Measurements from ENCODE around the gene IL27RA.
"Not testable (repeated sequence)": the region's sequence is repeated elsewhere in the genome, so short reads cannot be mapped to it uniquely, and the experiment has no call there.

Gene IL27RA

GRCh38 chr19:14000691-14001375 is 30.7 kb upstream of the IL27RA start:
- DNase-seq: no peak

GRCh38 chr19:14002571-14003250 is 28.9 kb upstream of the IL27RA start:
- no peak for DNase-seq

GRCh38 chr19:14003251-14004055 is 28.1 kb upstream of the IL27RA start:
- DNase-seq: no peak

GRCh38 chr19:14004619-14005348 is 26.8 kb upstream of the IL27RA start:
- no peak for DNase-seq

GRCh38 chr19:14005349-14006084 is 26.0 kb upstream of the IL27RA start:
- peak; percentile 95 for DNase-seq

GRCh38 chr19:14006085-14006765 is 25.3 kb upstream of the IL27RA start, which contains the start of gene RFX1:
Gene RFX1 (minus strand): TSS chr19:14006320. CDS start chr19:13993843, 12,477 bp downstream.
- peak; percentile 100 for DNase-seq

GRCh38 chr19:14006766-14007562 is 24.6 kb upstream of the IL27RA start:
- DNase-seq: peak; percentile 99

- peak; percentile 41 for DNase-seq
These were observed 19.1 kb upstream of the IL27RA start for GRCh38 chr19:14012378-14012915.

GRCh38 chr19:14015524-14016035 is 16.0 kb upstream of the IL27RA start:
- DNase-seq: no peak

- no peak for DNase-seq
These were observed 12.5 kb upstream of the IL27RA start for GRCh38 chr19:14019100-14019499.

GRCh38 chr19:14019739-14020138 is 11.8 kb upstream of the IL27RA start:
- DNase-seq: not testable (repeated sequence)

- DNase-seq: peak; percentile 40
These were observed 10.1 kb upstream of the IL27RA start for GRCh38 chr19:14021474-14021873.

GRCh38 chr19:14022469-14022868 is 9.1 kb upstream of the IL27RA start:
- DNase-seq: no peak

GRCh38 chr19:14023404-14024235 is 7.9 kb upstream of the IL27RA start:
- DNase-seq: peak; percentile 74

GRCh38 chr19:14026652-14027192 is 4.8 kb upstream of the IL27RA start:
- DNase-seq: not testable (repeated sequence)

GRCh38 chr19:14027856-14028450 is 3.6 kb upstream of the IL27RA start, which contains the start of gene RLN3:
Gene RLN3 (plus strand): TSS chr19:14028148. CDS start chr19:14028205, 57 bp downstream.
- no peak for DNase-seq

GRCh38 chr19:14028901-14029300 is 2.7 kb upstream of the IL27RA start:
- no peak for DNase-seq

GRCh38 chr19:14030997-14031718 is 404 bp upstream of the IL27RA start:
- DNase-seq: no peak

Data from NCI-H69 (cell line).